Hair follicle dermal papilla cell (primary cell): ENCODE measurements around the gene UBE2Q2. TPM values are rescaled to one million over a fixed set of nuclear protein-coding genes. Genes with fewer than 3 reads are reported as not detected.

Experiments
- small RNA-seq: library from RNA; depleted of rRNA; stranded (forward); fragments of <200 nt; gene quantifications from one replicate; pipeline ENCODE3, GENCODE V24; 2012
- total RNA-seq: library from RNA; depleted of rRNA; stranded (reverse); fragments of >200 nt; gene quantifications from 2 replicates; pipeline ENCODE4 v1.2.3, GENCODE V29; 2012

UBE2Q2 gene
- 62.1 and 62.9 TPM in 2 replicates for total RNA-seq

DNA sequence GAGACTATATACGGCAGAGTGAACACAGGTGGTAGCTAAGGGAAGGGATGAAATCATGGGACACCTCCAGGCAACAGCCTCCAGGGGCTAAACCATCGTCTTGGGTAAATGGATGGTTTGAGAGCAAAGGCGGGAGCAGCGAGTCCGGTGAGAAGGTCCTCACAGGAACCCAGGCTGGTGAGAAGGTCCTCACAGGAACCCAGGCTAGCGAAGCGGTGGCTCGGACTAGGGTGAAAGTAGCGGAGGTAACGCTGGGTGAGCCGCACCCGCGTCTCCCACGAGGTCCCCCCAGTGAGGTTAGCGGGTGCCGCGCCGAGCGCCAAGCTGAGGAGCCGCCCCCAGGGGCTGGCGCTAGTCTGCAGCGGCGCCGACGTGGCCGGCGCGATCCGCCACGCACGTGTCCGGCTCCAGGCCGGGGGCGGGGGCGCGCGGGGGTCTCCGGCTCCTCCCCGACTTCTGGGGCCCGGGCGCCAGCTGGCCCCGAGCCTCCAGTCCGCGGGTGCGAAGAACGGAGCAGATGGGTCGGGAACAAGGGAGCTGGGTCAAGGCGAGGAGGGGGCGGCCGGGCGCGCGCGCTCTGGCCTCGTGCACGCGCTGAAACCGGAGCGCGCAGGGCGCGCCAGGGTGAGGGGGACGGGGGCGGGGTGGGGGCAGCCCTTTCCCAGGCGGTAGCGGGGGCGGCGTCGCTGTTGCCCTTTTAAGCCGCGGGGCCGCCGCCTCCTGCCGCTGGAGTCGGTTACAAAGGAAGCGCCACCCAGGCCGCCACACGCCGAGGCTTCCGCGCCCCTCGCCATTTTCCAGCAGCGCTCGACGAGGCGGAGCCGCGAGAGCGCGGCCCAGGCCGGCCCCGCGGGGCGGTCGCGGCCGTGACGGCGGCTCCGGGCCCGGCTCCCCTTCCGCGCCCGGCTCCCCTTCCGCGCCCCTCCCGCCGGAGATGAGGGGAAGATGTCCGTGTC, at the start of gene UBE2Q2:
Gene UBE2Q2, plus strand, starts transcription at position 726 of the 956 bp plus-strand sequence. Its CDS starts 220 bp downstream, at position 946.

DNA sequence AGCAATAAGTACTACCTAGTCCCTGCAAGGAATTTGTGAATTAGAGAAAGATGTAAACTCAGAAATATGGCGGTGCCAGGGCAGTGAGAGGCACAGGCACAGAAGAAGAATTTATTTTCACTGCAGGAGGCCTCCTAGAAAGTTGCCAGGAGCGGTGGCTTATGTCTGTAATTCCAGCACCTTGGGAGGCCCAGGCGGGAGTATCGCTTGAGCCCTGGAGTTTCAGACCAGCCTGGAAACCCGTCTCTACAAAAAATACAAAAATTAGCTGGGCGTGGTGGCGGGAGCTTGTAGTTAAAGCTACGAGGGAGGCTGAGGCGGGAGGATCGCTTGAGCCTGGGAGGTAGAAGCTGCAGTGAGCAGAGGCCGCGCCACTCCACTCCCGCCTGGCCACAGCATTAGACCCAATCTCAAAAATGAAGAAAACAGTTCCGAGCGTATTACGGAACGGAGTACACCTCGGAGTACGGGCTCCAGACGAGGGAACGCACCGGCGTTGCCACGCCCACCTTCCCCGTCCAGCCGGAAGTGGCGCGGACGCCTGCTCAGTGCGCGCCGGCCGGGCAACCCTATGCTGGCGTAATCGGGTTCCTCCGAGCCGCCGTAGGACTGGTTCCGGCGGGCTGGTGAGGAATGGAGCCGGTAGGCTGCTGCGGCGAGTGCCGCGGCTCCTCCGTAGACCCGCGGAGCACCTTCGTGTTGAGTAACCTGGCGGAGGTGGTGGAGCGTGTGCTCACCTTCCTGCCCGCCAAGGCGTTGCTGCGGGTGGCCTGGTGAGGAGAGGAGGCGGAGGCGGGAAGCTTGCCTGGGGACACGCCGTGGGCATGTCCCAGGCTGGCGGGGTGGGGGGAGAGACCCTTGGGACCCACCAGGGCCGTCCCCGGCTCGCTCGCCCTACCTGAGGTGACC, 60.3 kb downstream of the UBE2Q2 start, which contains the start of gene FBXO22:
Gene FBXO22, plus strand, starts transcription at position 548 of the 909 bp plus-strand sequence. Its CDS starts 86 bp downstream, at position 634.

Small RNA genes lying within 50 kb of the gene (small RNA-seq; reads per million reads assigned to genes)
- not detected for gene RN7SL510P

Other genes starting within 250 kb of the UBE2Q2 start
- gene SNUPN, start 217.7 kb upstream of the UBE2Q2 start, total RNA-seq, result 31.7 and 33.9 TPM in 2 replicates
- gene IMP3, start 203.2 kb upstream of the UBE2Q2 start, total RNA-seq, result 54.2 and 72.1 TPM in 2 replicates
- 34.9 and 39.8 TPM in 2 replicates for gene SNX33, start 195.5 kb upstream of the UBE2Q2 start, total RNA-seq
- gene CSPG4, start 130.6 kb upstream of the UBE2Q2 start, total RNA-seq, result 181 and 183 TPM in 2 replicates
- gene FBXO22, start 60.4 kb downstream of the UBE2Q2 start, total RNA-seq, result 21.9 and 31.7 TPM in 2 replicates
- gene NRG4, start 169.0 kb downstream of the UBE2Q2 start, total RNA-seq, result not detected in 2 replicates
- gene TMEM266, start 216.5 kb downstream of the UBE2Q2 start, total RNA-seq, result 0.12 and 0.16 TPM in 2 replicates